H9 (cell line): ENCODE measurements around the gene ANO2. TPM values are rescaled to one million over a fixed set of nuclear protein-coding genes. Genes with fewer than 3 reads are reported as not detected.

Experiments used
- DNase-seq: peaks from one replicate; pipeline ENCODE4 v3.0.0-alpha.2; 2017
- H2AFZ ChIP-seq: one replicate; pipeline ENCODE4 v1.6.1; 2013; ENCODE audit warnings: mild to moderate bottlenecking, low read length, control low read depth, moderate library complexity
- H2AK5ac ChIP-seq: 2 replicates; pipeline ENCODE4 v1.6.1; 2013; ENCODE audit warnings: low read length, control low read depth, mixed read lengths; ENCODE audit not compliant: insufficient read length
- H2BK120ac ChIP-seq: one replicate; pipeline ENCODE4 v1.6.1; 2013; ENCODE audit warnings: low read depth, mild to moderate bottlenecking, low read length, control low read depth, inconsistent platforms; ENCODE audit not compliant: poor library complexity, severe bottlenecking
- H2BK12ac ChIP-seq: 2 replicates; pipeline ENCODE4 v1.6.1; 2013; ENCODE audit warnings: low read length, control low read depth, mixed read lengths, low read depth; ENCODE audit not compliant: insufficient read length
- H2BK15ac ChIP-seq: 2 replicates; pipeline ENCODE4 v1.6.1; 2013; ENCODE audit warnings: low read depth, low read length, control low read depth
- H2BK20ac ChIP-seq: one replicate; pipeline ENCODE4 v1.6.1; 2013; ENCODE audit warnings: low read depth, mild to moderate bottlenecking, low read length, control low read depth, inconsistent platforms; ENCODE audit not compliant: poor library complexity, severe bottlenecking
- H2BK5ac ChIP-seq: 2 replicates; pipeline ENCODE4 v1.6.1; 2013; ENCODE audit warnings: low read length, control low read depth, mixed read lengths; ENCODE audit not compliant: insufficient read length
- H3K14ac ChIP-seq: 2 replicates; pipeline ENCODE4 v1.6.1; 2013; ENCODE audit warnings: low read length, control low read depth; ENCODE audit not compliant: insufficient read depth
- H3K18ac ChIP-seq: 2 replicates; pipeline ENCODE4 v1.6.1; 2013; ENCODE audit warnings: low read depth, mild to moderate bottlenecking, mixed read lengths, low read length, control low read depth; ENCODE audit not compliant: insufficient read length
- H3K23ac ChIP-seq: 2 replicates; pipeline ENCODE4 v1.6.1; 2013; ENCODE audit warnings: low read length, control low read depth, mixed read lengths, low read depth; ENCODE audit not compliant: insufficient read length
- H3K23me2 ChIP-seq: 2 replicates; pipeline ENCODE4 v1.6.1; 2013; ENCODE audit warnings: low read depth, mild to moderate bottlenecking, mixed read lengths, low read length, control low read depth; ENCODE audit not compliant: insufficient read length, poor library complexity, severe bottlenecking
- H3K27ac ChIP-seq: 2 replicates; pipeline ENCODE4 v1.5.1; 2013; ENCODE audit warnings: low read length, control low read depth, mixed read lengths, low read depth; ENCODE audit not compliant: insufficient read length
- H3K27me3 ChIP-seq: 2 replicates; pipeline ENCODE4 v1.6.1; 2013; ENCODE audit warnings: low read length, control low read depth, inconsistent platforms; ENCODE audit not compliant: insufficient read depth
- H3K4ac ChIP-seq: 2 replicates; pipeline ENCODE4 v1.6.1; 2013; ENCODE audit warnings: low read depth, mild to moderate bottlenecking, control low read depth, inconsistent platforms, low read length, moderate library complexity
- H3K4me1 ChIP-seq: 2 replicates; pipeline ENCODE4 v1.6.1; 2013; ENCODE audit warnings: low read length, control low read depth, inconsistent platforms; ENCODE audit not compliant: insufficient read depth
- H3K4me2 ChIP-seq: 2 replicates; pipeline ENCODE4 v1.6.1; 2013; ENCODE audit warnings: low read length, control low read depth, mixed read lengths; ENCODE audit not compliant: insufficient read length, insufficient read depth
- H3K56ac ChIP-seq: 2 replicates; pipeline ENCODE4 v1.6.1; 2013; ENCODE audit warnings: low read depth, mild to moderate bottlenecking, mixed read lengths, low read length, control low read depth; ENCODE audit not compliant: insufficient read length
- H3K79me1 ChIP-seq: 2 replicates; pipeline ENCODE4 v1.6.1; 2013; ENCODE audit warnings: low read depth, mild to moderate bottlenecking, moderate library complexity, low read length, control low read depth, inconsistent platforms; ENCODE audit not compliant: insufficient read depth, poor library complexity, severe bottlenecking
- H3K79me2 ChIP-seq: 2 replicates; pipeline ENCODE4 v1.6.1; 2013; ENCODE audit warnings: low read length, control low read depth, inconsistent platforms; ENCODE audit not compliant: insufficient read depth
- H3K9ac ChIP-seq: 2 replicates; pipeline ENCODE4 v1.6.1; 2013; ENCODE audit warnings: low read length, control low read depth, mixed read lengths; ENCODE audit not compliant: insufficient read length; ENCODE audit errors: extremely low read depth
- H3K9me3 ChIP-seq: one replicate; pipeline ENCODE4 v1.6.1; 2013; ENCODE audit warnings: low read depth, low read length, inconsistent platforms; ENCODE audit not compliant: control insufficient read depth
- H3T11ph ChIP-seq: one replicate; pipeline ENCODE4 v1.6.1; 2013; ENCODE audit warnings: mild to moderate bottlenecking, low read length, control low read depth, inconsistent platforms
- H4K20me1 ChIP-seq: one replicate; pipeline ENCODE4 v1.6.1; 2013; ENCODE audit not compliant: control insufficient read depth, insufficient read length, insufficient read depth
- H4K5ac ChIP-seq: 2 replicates; pipeline ENCODE4 v1.6.1; 2013; ENCODE audit warnings: low read depth, mild to moderate bottlenecking, mixed read lengths, low read length, control low read depth; ENCODE audit not compliant: insufficient read length
- H4K8ac ChIP-seq: replicated peaks from 2 replicates; pipeline ENCODE4 v1.6.1; 2013; ENCODE audit warnings: low read length, control low read depth, mixed read lengths, low read depth; ENCODE audit not compliant: insufficient read length
- H4K91ac ChIP-seq: 2 replicates; pipeline ENCODE4 v1.6.1; 2013; ENCODE audit warnings: low read depth, mild to moderate bottlenecking, moderate library complexity, mixed read lengths, low read length, control low read depth; ENCODE audit not compliant: insufficient read length
- H3K27ac Mint-ChIP-seq, 3 experiments: 2 replicates in 2 of 3; 3 replicates in 1 of 3; pipeline ENCODE4 v1.8.0; 2020 to 2021; ENCODE audit warnings: mixed read lengths in 3 of 3, mild to moderate bottlenecking in 1 of 3, moderate library complexity in 1 of 3
- H3K27me3 Mint-ChIP-seq: 2 replicates; pipeline ENCODE4 v1.8.0; 2021; ENCODE audit warnings: low read depth, mild to moderate bottlenecking, moderate library complexity, mixed read lengths
- H3K36me3 Mint-ChIP-seq, 3 experiments: 2 replicates in 2 of 3; 3 replicates in 1 of 3; pipeline ENCODE4 v1.8.0; 2020 to 2021; ENCODE audit warnings: low read depth in 3 of 3, mixed read lengths in 3 of 3; ENCODE audit not compliant: insufficient read depth in 1 of 3
- H3K4me1 Mint-ChIP-seq, 2 experiments: 2 replicates each; pipeline ENCODE4 v1.8.0; 2020; ENCODE audit warnings: mixed read lengths in 2 of 2
- H3K4me3 Mint-ChIP-seq, 2 experiments: 2 replicates in 1 of 2; 3 replicates in 1 of 2; pipeline ENCODE4 v1.8.0; 2020 to 2021; ENCODE audit warnings: mild to moderate bottlenecking in 2 of 2, mixed read lengths in 2 of 2, moderate library complexity in 1 of 2
- H3K9me3 Mint-ChIP-seq, 2 experiments: 2 replicates in 1 of 2; 3 replicates in 1 of 2; pipeline ENCODE4 v1.8.0; 2020; ENCODE audit warnings: mild to moderate bottlenecking in 2 of 2, mixed read lengths in 2 of 2, moderate library complexity in 1 of 2
- CTCF ChIP-seq: fragments of 200-600 bp; sonication (generic); conservative IDR thresholded peaks from 3 replicates; pipeline ENCODE4 v1.8.0; 2021; ENCODE audit warnings: antibody characterized with exemption, mild to moderate bottlenecking
- WGBS: extraction: QIAGEN DNeasy Blood & Tissue Kit; methylation state at CpG from one replicate; pipeline ENCODE4 v1.1.7; 2013; ENCODE audit warnings: missing lambda C conversion rate, low lambda C conversion rate, mixed read lengths; ENCODE audit not compliant: insufficient read length; ENCODE audit errors: extremely low coverage; 5-methylcytosine and 5-hydroxymethylcytosine counted together
- total RNA-seq: library from RNA; stranded (reverse); gene quantifications from 2 replicates; pipeline ENCODE4 v1.2.1, GENCODE V29; 2021

The ANO2 gene
- total RNA-seq, 1 experiment from 2014 or later = 3.8 TPM

- no peak overlapping the region for H2AK5ac ChIP-seq
- H2BK5ac ChIP-seq = no peak overlapping the region
- DNase-seq = peak; percentile 11
- H3T11ph ChIP-seq = no peak overlapping the region
- H3K56ac ChIP-seq = no peak overlapping the region
- H3K79me2 ChIP-seq = no peaks in the 10 kb centered on the region
- Mint-ChIP-seq H3K36me3 (no peaks in the 10 kb centered on the region; a peak in 1 of 7 replicates), H3K4me1 (peaks cover 1 to 4% of the 10 kb centered on the region in 2 experiments; a peak in 2 of 4 replicates), H3K27ac (no peak overlapping the region; a peak in 1 of 7 replicates), H3K27me3 (peaks cover 8% of the 10 kb centered on the region), H3K4me3 (no peak overlapping the region), H3K9me3 (no peaks in the 10 kb centered on the region)
- H3K4me2 ChIP-seq = no peak overlapping the region
- no peaks in the 10 kb centered on the region for H4K20me1 ChIP-seq
- no peaks in the 10 kb centered on the region for H3K27me3 ChIP-seq
- H3K18ac ChIP-seq = no peak overlapping the region
- no CpG with 5 or more reads among the region's 1 CpG for WGBS
- no peak overlapping the region for H2BK15ac ChIP-seq
- no peak overlapping the region for H3K9ac ChIP-seq
- no peak overlapping the region for H4K5ac ChIP-seq
- no peaks in the 10 kb centered on the region for H3K23me2 ChIP-seq
- no peak overlapping the region for H3K27ac ChIP-seq
- no peak overlapping the region for H2BK12ac ChIP-seq
- no peak overlapping the region for H2AFZ ChIP-seq
- H4K91ac ChIP-seq = no peak overlapping the region
- H3K14ac ChIP-seq = no peak overlapping the region
- H3K79me1 ChIP-seq = no peaks in the 10 kb centered on the region
- H4K8ac ChIP-seq = no peak overlapping the region
- H2BK20ac ChIP-seq = no peak overlapping the region
- no peaks in the 10 kb centered on the region for H3K4me1 ChIP-seq
- no peaks in the 10 kb centered on the region for H3K9me3 ChIP-seq
- no peak for TF ChIP-seq CTCF
- no peak overlapping the region for H3K4ac ChIP-seq
- no peak overlapping the region for H2BK120ac ChIP-seq
- H3K23ac ChIP-seq = no peak overlapping the region
Observed at GRCh38 chr12:5716201-5716600, 228.9 kb downstream of the ANO2 start.
